H1 (cell line): ENCODE measurements around the gene PPARA. TPM values are rescaled to one million over a fixed set of nuclear protein-coding genes. Genes with fewer than 3 reads are reported as not detected.

ENCODE experiments used
- CHD2 ChIP-seq: IDR thresholded peaks from 2 replicates; pipeline ENCODE4 v1.6.1; 2012; ENCODE audit warnings: low read length, improper control_type of control experiment
- EP300 ChIP-seq, 2 experiments: IDR thresholded peaks; 1 replicate in 1 of 2; 2 replicates in 1 of 2; pipeline ENCODE4 v1.6.1; 2011 to 2012; ENCODE audit warnings: low read depth in 2 of 2, low read length in 2 of 2, mild to moderate bottlenecking in 2 of 2, borderline replicate concordance in 1 of 2, inconsistent platforms in 1 of 2, moderate library complexity in 1 of 2
- MAFK ChIP-seq: IDR thresholded peaks from 2 replicates; pipeline ENCODE4 v1.6.1; 2012; ENCODE audit warnings: low read depth, mild to moderate bottlenecking, improper control_type of control experiment, low read length
- MAX ChIP-seq: IDR thresholded peaks from 2 replicates; pipeline ENCODE4 v1.6.1; 2012; ENCODE audit warnings: inconsistent platforms
- polyA plus RNA-seq, 7 experiments: library from polyadenylated mRNA; depleted of rRNA in 3 of 7; stranded (reverse) in 5 of 7; unstranded in 2 of 7; fragments of >200 nt in 5 of 7; fragments of 200-250 nt in 2 of 7; gene quantifications; 1 replicate in 5 of 7; 2 replicates in 1 of 7; 4 replicates in 1 of 7; pipeline versions ENCODE4 v1.2.1 to v1.2.3, GENCODE V29; 2011 to 2013; ENCODE audit warnings: missing spikeins in 2 of 7, mixed read lengths in 2 of 7
- total RNA-seq: library from RNA; stranded (reverse); fragmentation: NEBNext Ultra II Directional; extraction: Animal tissue kit (Norgen Biotek cat#: 25700); gene quantifications from 2 replicates; pipeline ENCODE4 v1.2.1, GENCODE V29; 2021

Gene PPARA
- total and polyA plus RNA-seq, 2 of the 8 experiments (the other 6 are each of a cell fraction or from before 2014, with no cell fraction given), result 3.1 to 8.2 TPM

- TF ChIP-seq MAX (no peak), EP300 (IDR thresholded peaks at IDR 0.05; ENCODE audit: borderline replicate concordance in 1 of 2, low read depth in 2 of 2, low read length in 2 of 2) (no peak), MAFK (no peak), CHD2 (no peak)
Measured at GRCh38 chr22:46272762-46273431, 122.6 kb downstream of the PPARA start (continued).
